Keratinocyte (primary cell): ENCODE data around the gene FTSJ1.

ENCODE experiments used
- EZH2 ChIP-seq: IDR thresholded peaks from one replicate; pipeline ENCODE4 v1.6.1; 2012; ENCODE audit warnings: inconsistent platforms, mild to moderate bottlenecking, low read length, moderate library complexity
- TF ChIP-seq, protein P1 (sequence below), 3 experiments: IDR thresholded peaks in 1 of 3; conservative IDR thresholded peaks in 1 of 3; optimal IDR thresholded peaks in 1 of 3; 2 replicates in 2 of 3; 3 replicates in 1 of 3; pipeline versions ENCODE3 to v1.5.1; 2011; ENCODE audit warnings: low read length in 3 of 3, mild to moderate bottlenecking in 3 of 3, moderate library complexity in 2 of 3, control low read depth in 1 of 3, inconsistent platforms in 1 of 3; ENCODE audit not compliant: insufficient read depth in 2 of 3; ENCODE audit errors: extremely low read depth in 1 of 3

DNA sequence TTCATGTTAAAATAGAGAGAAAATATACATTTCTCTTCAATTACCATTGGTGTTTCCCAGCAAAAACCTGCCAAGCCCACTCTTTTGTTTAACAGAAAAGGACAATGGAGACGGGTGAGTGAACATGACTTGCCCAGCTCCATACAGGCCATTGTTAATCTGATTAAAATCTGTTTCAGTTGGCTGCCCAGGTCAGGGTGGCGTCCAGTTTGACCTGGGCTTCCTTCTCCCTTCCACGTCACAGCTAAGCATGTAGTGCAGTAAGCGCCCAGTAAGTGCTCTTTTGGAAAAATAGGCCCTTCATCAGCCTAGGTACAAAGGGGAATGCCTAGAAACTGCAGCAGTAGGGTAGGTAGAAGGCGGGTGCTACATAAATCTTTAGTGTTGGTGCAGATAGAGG lies 31.2 kb downstream of the FTSJ1 start:
- TF ChIP-seq EZH2, result no peak
- TF ChIP-seq, protein P1, sequence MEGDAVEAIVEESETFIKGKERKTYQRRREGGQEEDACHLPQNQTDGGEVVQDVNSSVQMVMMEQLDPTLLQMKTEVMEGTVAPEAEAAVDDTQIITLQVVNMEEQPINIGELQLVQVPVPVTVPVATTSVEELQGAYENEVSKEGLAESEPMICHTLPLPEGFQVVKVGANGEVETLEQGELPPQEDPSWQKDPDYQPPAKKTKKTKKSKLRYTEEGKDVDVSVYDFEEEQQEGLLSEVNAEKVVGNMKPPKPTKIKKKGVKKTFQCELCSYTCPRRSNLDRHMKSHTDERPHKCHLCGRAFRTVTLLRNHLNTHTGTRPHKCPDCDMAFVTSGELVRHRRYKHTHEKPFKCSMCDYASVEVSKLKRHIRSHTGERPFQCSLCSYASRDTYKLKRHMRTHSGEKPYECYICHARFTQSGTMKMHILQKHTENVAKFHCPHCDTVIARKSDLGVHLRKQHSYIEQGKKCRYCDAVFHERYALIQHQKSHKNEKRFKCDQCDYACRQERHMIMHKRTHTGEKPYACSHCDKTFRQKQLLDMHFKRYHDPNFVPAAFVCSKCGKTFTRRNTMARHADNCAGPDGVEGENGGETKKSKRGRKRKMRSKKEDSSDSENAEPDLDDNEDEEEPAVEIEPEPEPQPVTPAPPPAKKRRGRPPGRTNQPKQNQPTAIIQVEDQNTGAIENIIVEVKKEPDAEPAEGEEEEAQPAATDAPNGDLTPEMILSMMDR (optimal IDR thresholded peaks at IDR 0.05 in 1 of 3, IDR thresholded peaks at IDR 0.05 in 1 of 3, conservative IDR thresholded peaks at IDR 0.05 in 1 of 3; ENCODE audit: extremely low read depth in 1 of 3, insufficient read depth in 2 of 3, low read length in 3 of 3), result no peak
